Esophagus squamous epithelium (tissue), 5 donors: Measurements from ENCODE around the gene NEU3. TPM values are rescaled to one million over a fixed set of nuclear protein-coding genes. Genes with fewer than 3 reads are reported as not detected.
"Not testable (repeated sequence)": the region's sequence is repeated elsewhere in the genome, so short reads cannot be mapped to it uniquely, and the experiment has no call there.

Experiments used
- DNase-seq: peaks from one replicate; lab custom pipeline; 2025; lab: John Stamatoyannopoulos, UW
- H3K27ac ChIP-seq, 4 donors: fragments of 200-600 bp; sonication (generic); one replicate each; pipeline ENCODE4 v1.5.1; 2016 to 2019; ENCODE audit warnings: mild to moderate bottlenecking in 1 of 4
- H3K27me3 ChIP-seq, 4 donors: fragments of 200-600 bp; sonication (generic); 1 replicate in 3 of 4; 2 replicates in 1 of 4; pipeline versions ENCODE4 v1.5.1 to v1.6.0; 2017 to 2021; ENCODE audit warnings: antibody characterized with exemption in 1 of 4
- H3K36me3 ChIP-seq, 3 donors: fragments of 200-600 bp; sonication (generic); one replicate each; pipeline ENCODE4 v1.5.1; 2016 to 2019
- H3K4me1 ChIP-seq, 3 donors: fragments of 200-600 bp; sonication (generic); one replicate each; pipeline ENCODE4 v1.5.1; 2017 to 2019
- H3K4me3 ChIP-seq, 4 donors: fragments of 200-600 bp; sonication (generic); 1 replicate in 3 of 4; 2 replicates in 1 of 4; pipeline ENCODE4 v1.5.1; 2016 to 2019; ENCODE audit warnings: mild to moderate bottlenecking in 2 of 4, moderate library complexity in 1 of 4
- H3K9me3 ChIP-seq, 3 donors: fragments of 200-600 bp; sonication (generic); one replicate each; pipeline ENCODE4 v1.5.1; 2016 to 2019
- POLR2A ChIP-seq, 4 donors: fragments of 450-650 bp; IDR thresholded peaks; one replicate each; pipeline ENCODE4 v1.6.1; 2017; ENCODE audit warnings: antibody characterized with exemption in 4 of 4, mild to moderate bottlenecking in 4 of 4, moderate library complexity in 3 of 4
- WGBS, 2 donors: methylation state at CpG; one replicate each; pipeline ENCODE4 v1.1.5; 2018; 5-methylcytosine and 5-hydroxymethylcytosine counted together
- intact Hi-C: fragments of 100-400 bp; cut with DNase I; formaldehyde crosslinking; loops from one replicate; pipeline ENCODE4 v1.15.0; 2022
- total RNA-seq, 4 donors: library from RNA; depleted of rRNA; stranded (reverse); fragments of >200 nt; gene quantifications; one replicate each; pipeline ENCODE4 v1.1.0, GENCODE V29; 2016
- TF ChIP-seq, protein P1 (sequence below), 6 experiments: fragments of 450-650 bp in 4 of 6; fragments of 200-600 bp in 2 of 6; sonication (generic) in 2 of 6; IDR thresholded peaks; one replicate each; pipeline ENCODE4 v1.5.1; 2016 to 2019; ENCODE audit warnings: antibody characterized with exemption in 6 of 6, mild to moderate bottlenecking in 4 of 6, moderate library complexity in 4 of 6
- donor health status: DM: yes; HTN: yes; CAD: no.

NEU3 gene
- total RNA-seq, 4 donors from 2014 or later, result 0.99 to 5.5 (median 4.2) TPM

DNA sequence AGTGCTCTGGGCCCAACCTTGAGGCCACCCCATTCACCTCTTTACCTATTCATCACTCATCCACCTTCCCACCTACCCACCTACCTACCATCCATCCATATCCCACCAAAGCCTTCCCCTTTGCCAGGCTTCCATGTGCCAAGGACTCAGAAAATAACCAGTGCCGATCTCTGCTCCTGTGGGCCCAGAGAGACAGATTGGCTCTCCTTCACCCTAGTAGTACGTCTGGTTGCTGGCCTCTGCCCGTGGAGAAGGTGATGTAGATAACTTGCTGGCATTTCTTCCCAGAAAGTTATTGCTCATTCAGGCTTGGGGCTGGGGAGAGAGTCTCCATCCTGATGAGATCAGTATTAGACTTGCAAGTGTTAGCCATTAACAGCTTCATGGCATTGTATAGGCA is 45.2 kb downstream of the NEU3 start:
- DNase-seq, result no peak
- Histone ChIP-seq H3K27ac (no peak overlapping the region), H3K27me3 (peaks cover 0 to 5% (median 0%) of the 10 kb centered on the region in 4 donors), H3K36me3 (no peaks in the 10 kb centered on the region), H3K4me1 (peaks cover 0 to 4% (median 0%) of the 10 kb centered on the region in 3 donors), H3K9me3 (no peaks in the 10 kb centered on the region), H3K4me3 (no peak overlapping the region)
- 78 to 95% methylated on average over 3 of the region's 3 CpGs for WGBS, 2 donors
- intact Hi-C loops, result loop anchor here (5.0 kb wide), 1 partner anchor 107 kb away; no protein-coding TSS in a partner anchor
- TF ChIP-seq, protein P1, sequence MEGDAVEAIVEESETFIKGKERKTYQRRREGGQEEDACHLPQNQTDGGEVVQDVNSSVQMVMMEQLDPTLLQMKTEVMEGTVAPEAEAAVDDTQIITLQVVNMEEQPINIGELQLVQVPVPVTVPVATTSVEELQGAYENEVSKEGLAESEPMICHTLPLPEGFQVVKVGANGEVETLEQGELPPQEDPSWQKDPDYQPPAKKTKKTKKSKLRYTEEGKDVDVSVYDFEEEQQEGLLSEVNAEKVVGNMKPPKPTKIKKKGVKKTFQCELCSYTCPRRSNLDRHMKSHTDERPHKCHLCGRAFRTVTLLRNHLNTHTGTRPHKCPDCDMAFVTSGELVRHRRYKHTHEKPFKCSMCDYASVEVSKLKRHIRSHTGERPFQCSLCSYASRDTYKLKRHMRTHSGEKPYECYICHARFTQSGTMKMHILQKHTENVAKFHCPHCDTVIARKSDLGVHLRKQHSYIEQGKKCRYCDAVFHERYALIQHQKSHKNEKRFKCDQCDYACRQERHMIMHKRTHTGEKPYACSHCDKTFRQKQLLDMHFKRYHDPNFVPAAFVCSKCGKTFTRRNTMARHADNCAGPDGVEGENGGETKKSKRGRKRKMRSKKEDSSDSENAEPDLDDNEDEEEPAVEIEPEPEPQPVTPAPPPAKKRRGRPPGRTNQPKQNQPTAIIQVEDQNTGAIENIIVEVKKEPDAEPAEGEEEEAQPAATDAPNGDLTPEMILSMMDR (IDR thresholded peaks at IDR 0.05), result no peak
- no peak for TF ChIP-seq POLR2A (IDR thresholded peaks at IDR 0.05)

DNA sequence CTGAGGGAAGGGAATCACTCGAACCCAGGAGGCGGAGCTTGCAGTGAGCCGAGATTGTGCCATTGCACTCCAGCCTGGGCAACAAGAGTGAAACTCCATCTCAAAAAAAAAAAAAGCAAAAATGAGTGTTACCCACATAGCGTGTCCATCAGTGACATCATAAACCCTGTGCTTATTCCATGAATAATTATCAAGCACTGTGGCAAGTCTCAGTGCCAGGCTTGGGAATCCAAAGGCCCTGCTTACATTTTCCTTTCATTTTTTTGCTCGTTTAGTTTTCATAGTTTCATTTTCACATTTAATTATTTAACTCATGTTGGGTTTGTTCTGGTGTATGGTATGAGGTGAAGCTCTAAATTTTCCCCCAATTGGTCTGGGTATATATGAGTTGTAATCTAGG is 46.5 kb downstream of the NEU3 start:
- peaks cover 0 to 4% (median 0%) of the 10 kb centered on the region in 3 donors for H3K4me1 ChIP-seq
- DNase-seq, result no peak
- TF ChIP-seq POLR2A (IDR thresholded peaks at IDR 0.05), result no peak
- TF ChIP-seq, protein P1 (IDR thresholded peaks at IDR 0.05), result no peak
- no peak overlapping the region for H3K4me3 ChIP-seq
- no peaks in the 10 kb centered on the region for H3K9me3 ChIP-seq
- WGBS, 2 donors, result 78 to 82% methylated on average over 5 of the region's 5 CpGs
- no peak overlapping the region for H3K27ac ChIP-seq
- intact Hi-C loops, result no loop called here
- no peaks in the 10 kb centered on the region for H3K36me3 ChIP-seq
- peaks cover 0 to 3% (median 0%) of the 10 kb centered on the region in 4 donors for H3K27me3 ChIP-seq

DNA sequence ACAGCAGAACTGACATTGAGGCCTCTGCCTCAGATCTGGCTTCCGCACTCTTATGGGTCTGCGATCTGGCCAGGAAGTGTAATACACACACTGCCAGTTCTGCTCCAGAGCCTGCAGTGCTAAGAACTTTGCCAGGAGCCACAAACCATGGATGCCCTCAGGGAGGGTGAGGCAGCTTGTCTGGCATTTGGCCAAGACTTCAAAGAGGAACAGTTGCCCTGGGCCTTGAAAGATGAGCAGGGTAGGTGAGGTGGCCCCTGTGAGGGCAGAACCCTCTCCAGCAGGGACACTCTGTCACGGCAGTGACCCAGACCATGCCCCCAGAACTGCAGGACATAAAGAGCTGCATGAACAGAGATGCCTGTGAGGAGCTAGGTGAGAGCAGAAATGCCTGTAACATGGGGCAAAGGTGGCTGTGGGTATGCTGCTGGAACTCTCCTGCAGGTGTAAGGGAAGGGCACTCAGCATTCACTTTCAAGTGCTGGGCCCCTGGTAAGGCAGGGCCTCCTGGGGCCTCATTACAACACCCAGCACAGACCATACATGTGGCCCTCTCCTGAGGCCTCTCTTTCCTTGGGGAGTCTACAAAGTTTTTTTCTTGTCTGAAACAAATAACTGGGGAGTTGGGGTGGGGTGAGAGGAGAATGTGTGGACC is 47.3 kb downstream of the NEU3 start:
- TF ChIP-seq POLR2A (IDR thresholded peaks at IDR 0.05), result no peak
- TF ChIP-seq, protein P1 (IDR thresholded peaks at IDR 0.05), result no peak
- 93 to 100% methylated on average over 1 to 2 of the region's 3 CpGs for WGBS, 2 donors
- no peak overlapping the region for H3K4me3 ChIP-seq
- H3K4me1 ChIP-seq, result peaks cover 0 to 4% (median 0%) of the 10 kb centered on the region in 3 donors
- H3K27ac ChIP-seq, result no peak overlapping the region
- intact Hi-C loops, result no loop called here
- DNase-seq, result no peak
- H3K36me3 ChIP-seq, result no peaks in the 10 kb centered on the region
- no peaks in the 10 kb centered on the region for H3K9me3 ChIP-seq
- H3K27me3 ChIP-seq, result no peaks in the 10 kb centered on the region

DNA sequence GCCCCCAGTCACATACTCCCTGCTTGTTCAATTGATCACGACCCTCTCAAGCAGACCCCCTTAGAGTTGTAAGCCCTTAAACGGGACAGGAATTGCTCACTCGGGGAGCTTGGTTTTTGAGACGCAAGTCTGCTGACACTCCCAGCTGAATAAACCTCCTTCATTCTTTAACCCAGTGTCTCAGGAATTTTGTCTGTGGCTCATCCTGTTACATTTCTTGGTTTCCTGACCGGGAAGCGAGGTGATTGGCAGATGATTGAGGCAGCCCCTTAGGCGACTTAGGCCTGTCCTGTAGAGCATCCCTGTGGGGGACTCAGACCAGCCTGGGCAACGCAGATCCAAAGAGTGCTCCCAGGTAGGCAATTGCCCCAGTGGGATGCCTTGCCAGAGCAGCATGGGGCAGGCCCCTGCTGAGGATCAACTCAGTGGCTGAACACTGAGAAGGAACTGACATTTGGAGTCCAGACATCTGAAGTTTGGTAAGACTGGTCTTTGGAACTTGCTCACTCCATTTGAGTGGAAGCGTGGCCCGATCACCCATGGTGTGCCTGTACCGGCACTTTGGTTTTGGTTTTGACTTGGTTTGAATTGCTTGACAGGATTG is 51.5 kb downstream of the NEU3 start:
- no peak for DNase-seq

DNA sequence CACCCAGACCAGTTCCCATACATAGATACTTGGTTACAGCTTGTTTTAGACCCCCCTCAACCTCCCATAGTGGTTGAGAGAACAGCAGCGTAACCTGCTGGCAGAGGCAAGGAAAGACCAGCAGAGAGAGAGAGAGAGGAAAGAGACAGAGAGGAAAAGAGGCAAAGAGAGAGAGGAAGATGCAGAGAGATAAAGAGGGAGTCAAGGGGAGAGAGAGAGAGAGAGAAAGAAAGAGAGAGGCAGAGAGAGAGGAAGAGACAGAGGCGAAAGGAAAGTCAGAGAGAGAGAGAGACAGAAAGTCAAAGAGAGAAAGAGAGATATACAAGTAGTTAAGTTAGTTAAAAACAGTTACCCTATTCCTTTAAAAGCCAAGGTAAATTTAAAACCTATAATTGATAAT is 52.5 kb downstream of the NEU3 start:
- Histone ChIP-seq H3K4me3 (no peak overlapping the region), H3K27me3 (no peaks in the 10 kb centered on the region), H3K27ac (no peak overlapping the region), H3K36me3 (no peaks in the 10 kb centered on the region), H3K4me1 (no peaks in the 10 kb centered on the region), H3K9me3 (no peaks in the 10 kb centered on the region)
- intact Hi-C loops, result no loop called here
- TF ChIP-seq, protein P1 (IDR thresholded peaks at IDR 0.05), result no peak
- TF ChIP-seq POLR2A (IDR thresholded peaks at IDR 0.05), result no peak
- no peak for DNase-seq
- WGBS, 2 donors, result 94 to 98% methylated on average over 2 of the region's 2 CpGs

More for the DNA sequence above, 51.5 kb downstream of the NEU3 start:
- intact Hi-C loops, result no loop called here
- H3K36me3 ChIP-seq, result no peaks in the 10 kb centered on the region
- no peaks in the 10 kb centered on the region for H3K4me1 ChIP-seq
- no peaks in the 10 kb centered on the region for H3K9me3 ChIP-seq
- H3K27me3 ChIP-seq, result no peaks in the 10 kb centered on the region
- no peak for TF ChIP-seq POLR2A (IDR thresholded peaks at IDR 0.05)
- TF ChIP-seq, protein P1 (IDR thresholded peaks at IDR 0.05), result no peak
- 92 to 96% methylated on average over 4 to 9 of the region's 11 CpGs for WGBS, 2 donors
- H3K27ac ChIP-seq, result no peak overlapping the region
- no peak overlapping the region for H3K4me3 ChIP-seq

DNA sequence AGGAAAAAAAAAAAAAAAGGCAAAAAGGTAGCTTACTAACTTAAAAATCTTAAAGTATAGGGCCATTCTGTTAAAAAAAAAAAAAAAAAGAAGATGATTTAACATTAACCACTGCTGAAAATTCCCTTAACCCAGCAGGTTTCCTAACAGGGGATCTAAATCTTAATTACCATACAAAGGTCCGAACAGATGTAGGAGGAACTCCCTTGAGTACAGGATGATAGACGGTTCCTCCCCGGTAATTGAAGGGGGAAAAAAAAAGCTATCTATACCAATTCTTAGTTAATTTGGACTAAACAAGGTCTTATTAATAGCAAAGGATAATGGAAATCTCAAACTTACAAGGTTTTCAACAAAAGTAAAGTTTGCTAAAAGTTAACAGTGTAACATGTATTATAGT is 53.1 kb downstream of the NEU3 start:
- intact Hi-C loops, H3K27me3 ChIP-seq, H3K36me3 ChIP-seq, H3K9me3 ChIP-seq, H3K4me3 ChIP-seq, H3K4me1 ChIP-seq, H3K27ac ChIP-seq, DNase-seq: not testable (repeated sequence)
- WGBS, 2 donors, result 34 to 46% methylated on average over 3 of the region's 3 CpGs

DNA sequence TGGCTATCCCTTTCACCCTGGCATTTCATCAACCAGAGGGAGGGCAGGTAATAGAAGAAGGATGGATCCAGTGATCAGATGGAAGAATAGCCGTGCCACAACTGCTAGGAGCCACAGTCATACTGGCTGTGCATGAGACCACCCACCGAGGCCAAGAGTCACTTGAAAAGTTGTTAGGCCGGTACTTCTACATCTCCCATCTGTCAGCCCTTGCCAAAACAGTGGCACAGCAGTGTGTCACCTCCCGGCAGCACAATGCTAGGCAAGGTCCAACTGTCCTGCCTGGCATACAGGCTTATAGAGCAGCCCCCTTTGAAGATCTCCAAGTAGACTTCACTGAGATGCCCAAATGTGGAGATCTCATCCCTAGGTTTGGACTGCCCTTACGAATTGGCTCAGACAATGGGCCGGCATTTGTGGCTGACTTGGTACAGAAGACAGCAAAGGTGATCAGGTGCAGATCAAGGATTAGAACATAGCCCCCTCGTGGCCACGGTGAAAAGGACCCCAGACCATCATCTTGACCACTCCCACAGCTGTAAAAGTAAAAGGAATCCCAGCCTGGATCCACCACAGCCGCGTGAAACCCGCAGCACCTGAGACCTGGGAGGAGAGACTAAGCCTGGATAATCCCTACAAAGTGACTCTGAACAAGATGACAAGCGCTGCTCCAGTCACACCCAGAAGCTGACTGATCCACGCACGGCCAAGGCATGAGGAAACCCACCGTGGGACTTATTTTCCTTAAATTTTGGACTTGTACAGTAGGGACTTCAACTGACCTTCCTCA is 55.8 kb downstream of the NEU3 start:
- DNase-seq, H3K4me1 ChIP-seq, H3K36me3 ChIP-seq: not testable (repeated sequence)

More for the DNA sequence above, 55.8 kb downstream of the NEU3 start:
- H3K4me3 ChIP-seq, H3K27me3 ChIP-seq, H3K27ac ChIP-seq, intact Hi-C loops, H3K9me3 ChIP-seq: not testable (repeated sequence)
- 70 to 82% methylated on average over 11 to 13 of the region's 15 CpGs for WGBS, 2 donors
